ENCODE data around the gene IL2RA.
"Not testable (repeated sequence)": the region's sequence is repeated elsewhere in the genome, so short reads cannot be mapped to it uniquely, and the experiment has no call there.

Gene IL2RA

GRCh38 chr10:6011558-6011957 is 50.6 kb downstream of the IL2RA start:
- no peak for DNase-seq

GRCh38 chr10:6010569-6010968 is 51.6 kb downstream of the IL2RA start:
- no peak for DNase-seq

GRCh38 chr10:6009961-6010360 is 52.2 kb downstream of the IL2RA start:
- DNase-seq = no peak

- DNase-seq = no peak
These were observed 53.0 kb downstream of the IL2RA start for GRCh38 chr10:6009150-6009549.

GRCh38 chr10:6008497-6009142 is 53.5 kb downstream of the IL2RA start:
- no peak for DNase-seq

- DNase-seq = no peak
These were observed 55.2 kb downstream of the IL2RA start for GRCh38 chr10:6006991-6007390.

GRCh38 chr10:6006546-6006945 is 55.6 kb downstream of the IL2RA start:
- no peak for DNase-seq

- DNase-seq = no peak
These were observed 56.2 kb downstream of the IL2RA start for GRCh38 chr10:6005856-6006395.

- DNase-seq = not testable (repeated sequence)
These were observed 56.9 kb downstream of the IL2RA start for GRCh38 chr10:6005161-6005804.

GRCh38 chr10:6002809-6003510 is 59.2 kb downstream of the IL2RA start:
- no peak for DNase-seq

- peak; percentile 62 for DNase-seq
These were observed 62.6 kb downstream of the IL2RA start for GRCh38 chr10:5999440-6000165.

GRCh38 chr10:5996696-5997095 is 65.5 kb downstream of the IL2RA start:
- DNase-seq = no peak

- no peak for DNase-seq
These were observed 69.8 kb downstream of the IL2RA start for GRCh38 chr10:5992398-5992797.

- DNase-seq = no peak
These were observed 70.5 kb downstream of the IL2RA start for GRCh38 chr10:5991708-5992107.

GRCh38 chr10:5989756-5990155 is 72.4 kb downstream of the IL2RA start:
- no peak for DNase-seq

GRCh38 chr10:5988336-5988920 is 73.7 kb downstream of the IL2RA start:
- no peak for DNase-seq

- no peak for DNase-seq
These were observed 74.4 kb downstream of the IL2RA start for GRCh38 chr10:5987747-5988146.

- no peak for DNase-seq
These were observed 77.1 kb downstream of the IL2RA start for GRCh38 chr10:5985029-5985428.

- no peak for DNase-seq
These were observed 78.4 kb downstream of the IL2RA start for GRCh38 chr10:5983774-5984173.

- DNase-seq = no peak
These were observed 80.6 kb downstream of the IL2RA start for GRCh38 chr10:5981529-5981928.

GRCh38 chr10:5978230-5978489 is 84.0 kb downstream of the IL2RA start:
- no peak for DNase-seq

- DNase-seq = peak; percentile 37
These were observed 84.5 kb downstream of the IL2RA start, which contains the start of gene IL15RA for GRCh38 chr10:5977471-5978229. Gene IL15RA, minus strand, starts transcription at chr10:5977543. Its CDS starts 51 bp downstream, at chr10:5977492.

All from NCI-H345 (cell line).